K562 treated with DMSO at 1 percent for 4 hours (cell line): ENCODE measurements around the gene LVRN. TPM values are rescaled to one million over a fixed set of nuclear protein-coding genes. Genes with fewer than 3 reads are reported as not detected.

Experiments
- total RNA-seq: library from RNA; unstranded; fragments of 300-600 nt; gene quantifications from 2 replicates; pipeline ENCODE4 v1.2.3, GENCODE V29; 2022; ENCODE audit not compliant: insufficient read depth

LVRN gene, protein sequence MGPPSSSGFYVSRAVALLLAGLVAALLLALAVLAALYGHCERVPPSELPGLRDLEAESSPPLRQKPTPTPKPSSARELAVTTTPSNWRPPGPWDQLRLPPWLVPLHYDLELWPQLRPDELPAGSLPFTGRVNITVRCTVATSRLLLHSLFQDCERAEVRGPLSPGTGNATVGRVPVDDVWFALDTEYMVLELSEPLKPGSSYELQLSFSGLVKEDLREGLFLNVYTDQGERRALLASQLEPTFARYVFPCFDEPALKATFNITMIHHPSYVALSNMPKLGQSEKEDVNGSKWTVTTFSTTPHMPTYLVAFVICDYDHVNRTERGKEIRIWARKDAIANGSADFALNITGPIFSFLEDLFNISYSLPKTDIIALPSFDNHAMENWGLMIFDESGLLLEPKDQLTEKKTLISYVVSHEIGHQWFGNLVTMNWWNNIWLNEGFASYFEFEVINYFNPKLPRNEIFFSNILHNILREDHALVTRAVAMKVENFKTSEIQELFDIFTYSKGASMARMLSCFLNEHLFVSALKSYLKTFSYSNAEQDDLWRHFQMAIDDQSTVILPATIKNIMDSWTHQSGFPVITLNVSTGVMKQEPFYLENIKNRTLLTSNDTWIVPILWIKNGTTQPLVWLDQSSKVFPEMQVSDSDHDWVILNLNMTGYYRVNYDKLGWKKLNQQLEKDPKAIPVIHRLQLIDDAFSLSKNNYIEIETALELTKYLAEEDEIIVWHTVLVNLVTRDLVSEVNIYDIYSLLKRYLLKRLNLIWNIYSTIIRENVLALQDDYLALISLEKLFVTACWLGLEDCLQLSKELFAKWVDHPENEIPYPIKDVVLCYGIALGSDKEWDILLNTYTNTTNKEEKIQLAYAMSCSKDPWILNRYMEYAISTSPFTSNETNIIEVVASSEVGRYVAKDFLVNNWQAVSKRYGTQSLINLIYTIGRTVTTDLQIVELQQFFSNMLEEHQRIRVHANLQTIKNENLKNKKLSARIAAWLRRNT
- total RNA-seq, result 2.0 TPM in 2 replicates

DNA sequence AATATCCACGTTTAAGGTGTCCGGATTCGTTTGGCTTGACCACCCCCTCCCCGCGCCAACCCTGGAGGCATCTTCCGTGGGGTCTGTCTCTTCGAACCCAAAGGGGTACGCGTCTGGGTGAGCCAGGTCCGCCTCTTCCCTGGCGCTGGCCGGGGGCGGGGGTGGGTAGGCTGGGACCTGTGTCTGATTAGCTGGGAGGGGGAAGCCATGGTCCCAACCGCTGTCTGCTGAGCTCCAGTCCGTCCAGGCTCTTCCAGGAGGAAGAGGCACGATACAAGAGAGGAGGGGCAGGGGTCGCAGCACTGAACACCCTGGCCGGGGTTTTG, at the start of gene LVRN:
Gene LVRN (plus strand): TSS at position 237 of the 326 bp plus-strand sequence. CDS start 143 bp downstream, outside the sequence.

DNA sequence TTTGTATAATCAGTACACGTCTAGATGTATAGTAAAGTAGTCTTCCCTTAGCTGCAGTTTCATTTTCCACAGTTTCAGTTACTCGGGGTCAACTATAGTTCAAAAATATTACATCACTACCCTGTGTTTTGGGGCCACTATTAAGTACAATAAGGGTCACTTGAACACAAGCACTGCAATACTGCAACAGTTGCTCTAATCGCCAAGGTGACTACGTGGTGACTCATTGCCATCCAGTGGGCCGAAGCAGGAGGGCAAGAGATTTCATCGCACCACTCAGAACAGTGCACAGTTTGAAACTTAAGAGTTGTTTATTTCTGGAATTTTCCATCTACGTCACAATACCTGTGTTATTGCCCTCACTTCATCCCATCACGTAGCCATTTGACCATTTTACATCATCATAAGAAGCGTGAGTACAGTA, 69.8 kb downstream of the LVRN start, which contains the start of gene ARL14EPL:
Gene ARL14EPL (plus strand): TSS at position 379 of the 424 bp plus-strand sequence. CDS start 18,994 bp downstream, outside the sequence.

Other genes starting within 250 kb of the LVRN start
- not detected in 2 replicates for gene CDO1, start 145.8 kb upstream of the LVRN start, total RNA-seq
- 23.6 and 25.9 TPM in 2 replicates for gene ATG12, start 120.9 kb upstream of the LVRN start, total RNA-seq
- 28.5 and 35.2 TPM in 2 replicates for gene AP3S1, start 120.5 kb upstream of the LVRN start, total RNA-seq
- not detected in 2 replicates for gene ARL14EPL, start 70.0 kb downstream of the LVRN start, total RNA-seq
- 9.6 and 12.2 TPM in 2 replicates for gene COMMD10, start 122.5 kb downstream of the LVRN start, total RNA-seq